Erythroblast (primary cell): ENCODE measurements around the gene KAT2B.

Experiments
- GATA1 ChIP-seq: IDR thresholded peaks from 2 replicates; pipeline ENCODE4 v1.6.1; 2011; ENCODE audit warnings: low read depth, mild to moderate bottlenecking, control low read depth, low read length, moderate library complexity
- POLR2A ChIP-seq: IDR thresholded peaks from 2 replicates; pipeline ENCODE4 v1.6.1; 2011; ENCODE audit warnings: mild to moderate bottlenecking, low read length

DNA sequence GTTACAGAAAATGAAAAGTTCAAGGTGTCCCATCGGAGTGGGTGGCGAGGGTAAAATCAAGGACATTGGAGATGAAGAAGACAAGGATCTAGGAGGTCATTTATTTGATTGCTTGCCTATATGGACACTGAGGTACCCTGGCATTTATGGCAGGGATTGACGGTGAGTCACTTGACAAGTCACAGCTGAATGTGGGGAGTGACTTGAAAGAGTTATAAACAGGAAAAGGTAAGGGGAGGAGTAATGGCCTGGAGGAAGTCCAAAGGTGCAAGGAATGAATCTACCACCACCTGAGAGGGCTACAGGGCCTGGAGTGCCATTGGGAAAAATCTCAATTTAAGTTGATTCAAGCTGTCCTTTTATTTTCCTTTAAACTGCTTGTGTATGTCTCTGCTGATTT is 157.5 kb downstream of the KAT2B start:
- no peak for TF ChIP-seq GATA1
- TF ChIP-seq POLR2A, result no peak
